Stomach (tissue), 4 donors: ENCODE results near the gene NUDT7.

Source experiments
- POLR2A ChIP-seq, 4 donors: fragments of 450-650 bp; IDR thresholded peaks; one replicate each; pipeline ENCODE4 v1.6.1; 2016; ENCODE audit warnings: antibody characterized with exemption in 4 of 4, control low read depth in 2 of 4, mild to moderate bottlenecking in 1 of 4, moderate library complexity in 1 of 4
- POLR2AphosphoS5 ChIP-seq, 3 donors: sonication (generic); formaldehyde crosslinking; IDR thresholded peaks; one replicate each; pipeline ENCODE4 v1.6.1; 2016; ENCODE audit warnings: antibody characterized with exemption in 3 of 3
- TF ChIP-seq, protein P1 (sequence below), 7 experiments: fragments of 450-650 bp in 4 of 7; fragments of 200-600 bp in 3 of 7; sonication (generic) in 3 of 7; IDR thresholded peaks; one replicate each; pipeline ENCODE4 v1.5.1; 2016 to 2019; ENCODE audit warnings: antibody characterized with exemption in 7 of 7, control low read depth in 2 of 7, mild to moderate bottlenecking in 1 of 7

DNA sequence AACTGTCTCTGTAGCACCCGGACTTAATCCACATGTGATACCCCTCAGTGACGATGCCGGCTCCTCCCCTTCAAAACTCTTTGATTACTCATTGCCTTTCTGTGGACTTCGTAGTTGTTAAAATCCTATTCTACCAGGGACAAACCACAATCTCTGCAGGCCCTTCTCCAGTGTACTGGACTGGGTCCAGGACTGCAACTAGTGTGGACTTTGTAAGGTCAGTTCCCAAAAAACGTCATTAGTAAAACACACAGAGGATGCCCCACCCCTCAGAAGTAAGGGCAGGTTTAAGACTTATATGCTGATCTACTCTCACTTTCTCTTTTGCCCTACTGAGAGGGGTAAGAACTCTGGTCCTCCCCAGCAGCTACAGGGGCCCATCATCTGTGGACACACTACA is 10.5 kb upstream of the NUDT7 start:
- TF ChIP-seq, protein P1, sequence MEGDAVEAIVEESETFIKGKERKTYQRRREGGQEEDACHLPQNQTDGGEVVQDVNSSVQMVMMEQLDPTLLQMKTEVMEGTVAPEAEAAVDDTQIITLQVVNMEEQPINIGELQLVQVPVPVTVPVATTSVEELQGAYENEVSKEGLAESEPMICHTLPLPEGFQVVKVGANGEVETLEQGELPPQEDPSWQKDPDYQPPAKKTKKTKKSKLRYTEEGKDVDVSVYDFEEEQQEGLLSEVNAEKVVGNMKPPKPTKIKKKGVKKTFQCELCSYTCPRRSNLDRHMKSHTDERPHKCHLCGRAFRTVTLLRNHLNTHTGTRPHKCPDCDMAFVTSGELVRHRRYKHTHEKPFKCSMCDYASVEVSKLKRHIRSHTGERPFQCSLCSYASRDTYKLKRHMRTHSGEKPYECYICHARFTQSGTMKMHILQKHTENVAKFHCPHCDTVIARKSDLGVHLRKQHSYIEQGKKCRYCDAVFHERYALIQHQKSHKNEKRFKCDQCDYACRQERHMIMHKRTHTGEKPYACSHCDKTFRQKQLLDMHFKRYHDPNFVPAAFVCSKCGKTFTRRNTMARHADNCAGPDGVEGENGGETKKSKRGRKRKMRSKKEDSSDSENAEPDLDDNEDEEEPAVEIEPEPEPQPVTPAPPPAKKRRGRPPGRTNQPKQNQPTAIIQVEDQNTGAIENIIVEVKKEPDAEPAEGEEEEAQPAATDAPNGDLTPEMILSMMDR (IDR thresholded peaks at IDR 0.05) = no peak
- TF ChIP-seq POLR2AphosphoS5 (IDR thresholded peaks at IDR 0.05) (peak in 1 of 3 donors; percentile 51), POLR2A (IDR thresholded peaks at IDR 0.05) (no peak)
